HG03097 (cell line): ENCODE data around the gene GPR143.

ENCODE experiments used
- ATAC-seq: cut with Tn5 transposase; IDR thresholded peaks from one replicate; pipeline ENCODE4 v1.9.1; 2021; ENCODE audit not compliant: unreplicated experiment, low FRiP score

Gene GPR143

GRCh38 chrX:9677098-9677739 lies 88.4 kb downstream of the GPR143 start:
- peak; percentile 98 for ATAC-seq

GRCh38 chrX:9676738-9677097 lies 88.9 kb downstream of the GPR143 start:
- no peak for ATAC-seq

- ATAC-seq: no peak
These were observed 89.3 kb downstream of the GPR143 start for GRCh38 chrX:9676306-9676705.
